Keratinocyte (primary cell): ENCODE results near the gene PIGU. TPM values are rescaled to one million over a fixed set of nuclear protein-coding genes. Genes with fewer than 3 reads are reported as not detected.

Source experiments
- DNase-seq: peaks from one replicate; pipeline ENCODE4 v3.0.0-alpha.2; 2011; ENCODE audit warnings: low read depth, missing footprints, low spot score
- FAIRE-seq: peaks from 2 replicates; lab custom pipeline; 2011; peaks lifted over from hg19 to GRCh38; lab: Jason Lieb, UNC
- H2AFZ ChIP-seq: 2 replicates; pipeline ENCODE4 v1.6.0; 2012; ENCODE audit warnings: low read length, control low read depth, inconsistent platforms; ENCODE audit not compliant: control insufficient read depth
- H3K27ac ChIP-seq: 2 replicates; pipeline ENCODE4 v1.5.1; 2011; ENCODE audit warnings: low read length; ENCODE audit not compliant: control insufficient read depth, insufficient read depth
- H3K27me3 ChIP-seq: 3 replicates; pipeline ENCODE4 v1.6.0; 2011; ENCODE audit warnings: low read length; ENCODE audit not compliant: control insufficient read depth, insufficient read depth; ENCODE audit errors: extremely low read depth
- H3K36me3 ChIP-seq, 2 experiments: 2 replicates in 1 of 2; 3 replicates in 1 of 2; pipeline ENCODE4 v1.5.1; 2011; ENCODE audit warnings: low read length in 2 of 2, mild to moderate bottlenecking in 1 of 2; ENCODE audit not compliant: control insufficient read depth in 2 of 2, insufficient read depth in 2 of 2; ENCODE audit errors: extremely low read depth in 1 of 2
- H3K4me1 ChIP-seq: 3 replicates; pipeline ENCODE4 v1.5.1; 2011; ENCODE audit warnings: low read length; ENCODE audit not compliant: control insufficient read depth, insufficient read depth; ENCODE audit errors: extremely low read depth
- H3K4me2 ChIP-seq: 3 replicates; pipeline ENCODE4 v1.6.0; 2011; ENCODE audit warnings: low read depth, low read length; ENCODE audit not compliant: control insufficient read depth, insufficient read depth; ENCODE audit errors: extremely low read depth
- H3K4me3 ChIP-seq, 3 experiments: fragments of 200-600 bp in 1 of 3; sonication (generic) in 1 of 3; 2 replicates in 2 of 3; 3 replicates in 1 of 3; pipeline ENCODE4 v1.5.1; 2011 to 2016; ENCODE audit warnings: low read length in 3 of 3, mild to moderate bottlenecking in 3 of 3, control low read depth in 2 of 3, inconsistent platforms in 1 of 3, low read depth in 1 of 3, mixed read lengths in 1 of 3, mixed run types in 1 of 3, moderate library complexity in 1 of 3; ENCODE audit not compliant: control insufficient read depth in 2 of 3, insufficient read depth in 2 of 3; ENCODE audit errors: extremely low read depth in 1 of 3
- H3K79me2 ChIP-seq: 2 replicates; pipeline ENCODE4 v1.6.0; 2012; ENCODE audit warnings: low read length; ENCODE audit not compliant: control insufficient read depth, insufficient read depth
- H3K9ac ChIP-seq: 3 replicates; pipeline ENCODE4 v1.6.0; 2011; ENCODE audit warnings: low read length; ENCODE audit not compliant: control insufficient read depth, insufficient read depth; ENCODE audit errors: extremely low read depth
- H3K9me1 ChIP-seq: 3 replicates; pipeline ENCODE4 v1.6.0; 2011; ENCODE audit warnings: low read length; ENCODE audit not compliant: control insufficient read depth, insufficient read depth; ENCODE audit errors: extremely low read depth
- H3K9me3 ChIP-seq: 2 replicates; pipeline ENCODE4 v1.5.1; 2012; ENCODE audit warnings: low read depth, low read length; ENCODE audit not compliant: control insufficient read depth
- H4K20me1 ChIP-seq: 3 replicates; pipeline ENCODE4 v1.6.0; 2011; ENCODE audit warnings: low read length; ENCODE audit not compliant: control insufficient read depth, insufficient read depth; ENCODE audit errors: extremely low read depth
- CTCF ChIP-seq, 3 experiments: IDR thresholded peaks in 1 of 3; conservative IDR thresholded peaks in 1 of 3; optimal IDR thresholded peaks in 1 of 3; 2 replicates in 2 of 3; 3 replicates in 1 of 3; pipeline versions ENCODE3 to v1.5.1; 2011; ENCODE audit warnings: low read length in 3 of 3, mild to moderate bottlenecking in 3 of 3, moderate library complexity in 2 of 3, control low read depth in 1 of 3, inconsistent platforms in 1 of 3; ENCODE audit not compliant: insufficient read depth in 2 of 3; ENCODE audit errors: extremely low read depth in 1 of 3
- EZH2 ChIP-seq: IDR thresholded peaks from one replicate; pipeline ENCODE4 v1.6.1; 2012; ENCODE audit warnings: inconsistent platforms, mild to moderate bottlenecking, low read length, moderate library complexity
- dilution Hi-C: fragments of 300-500 bp; cut with MboI; formaldehyde crosslinking; loops from one replicate; pipeline ENCODE4 v1.7.0; 2020; ENCODE audit warnings: low sequenced_read_pairs; ENCODE audit not compliant: extremely low pct_ligation_motif_present
- polyA plus RNA-seq, 5 experiments: library from polyadenylated mRNA; depleted of rRNA in 3 of 5; stranded (reverse) in 3 of 5; stranded (forward) in 1 of 5; unstranded in 1 of 5; fragments of >200 nt; gene quantifications; 1 replicate in 1 of 5; 2 replicates in 3 of 5; 3 replicates in 1 of 5; pipeline versions ENCODE4 v1.2.1 to v1.2.3, GENCODE V29; 2011 to 2012; ENCODE audit warnings: missing spikeins in 2 of 5, low read depth in 1 of 5, low replicate concordance in 1 of 5

Gene PIGU
- polyA plus RNA-seq, 1 donor (not counting 4 experiments of a cell fraction or from before 2014, with no cell fraction given), result 48.0 TPM

- Histone ChIP-seq H3K4me1 (no peaks in the 10 kb centered on the region), H3K9me3 (no peaks in the 10 kb centered on the region), H3K9ac (no peak overlapping the region), H3K9me1 (no peaks in the 10 kb centered on the region), H3K27me3 (no peaks in the 10 kb centered on the region), H2AFZ (no peak overlapping the region), H3K27ac (no peak overlapping the region), H3K4me3 (no peak overlapping the region), H3K36me3 (peaks cover 0 to 1% of the 10 kb centered on the region in 2 experiments), H4K20me1 (no peaks in the 10 kb centered on the region), H3K4me2 (no peak overlapping the region), H3K79me2 (no peaks in the 10 kb centered on the region)
- dilution Hi-C loops, result no loop called here
- no peak for FAIRE-seq
- TF ChIP-seq EZH2 (no peak), CTCF (optimal IDR thresholded peaks at IDR 0.05 in 1 of 3, IDR thresholded peaks at IDR 0.05 in 1 of 3, conservative IDR thresholded peaks at IDR 0.05 in 1 of 3; ENCODE audit: extremely low read depth in 1 of 3, insufficient read depth in 2 of 3, low read length in 3 of 3) (no peak)
- no peak for DNase-seq
These were observed 47.0 kb downstream of the PIGU start for GRCh38 chr20:34629904-34630303.

GRCh38 chr20:34629342-34629741 is 47.5 kb downstream of the PIGU start:
- Histone ChIP-seq H4K20me1 (no peaks in the 10 kb centered on the region), H3K4me2 (no peak overlapping the region), H3K9me3 (no peaks in the 10 kb centered on the region), H3K36me3 (no peaks in the 10 kb centered on the region), H3K9me1 (no peaks in the 10 kb centered on the region), H3K4me3 (no peak overlapping the region), H3K27me3 (no peaks in the 10 kb centered on the region), H3K79me2 (no peaks in the 10 kb centered on the region), H3K9ac (no peak overlapping the region), H3K27ac (no peak overlapping the region), H3K4me1 (no peaks in the 10 kb centered on the region), H2AFZ (no peak overlapping the region)
- FAIRE-seq (no peak), DNase-seq (no peak)
- TF ChIP-seq CTCF (optimal IDR thresholded peaks at IDR 0.05 in 1 of 3, IDR thresholded peaks at IDR 0.05 in 1 of 3, conservative IDR thresholded peaks at IDR 0.05 in 1 of 3; ENCODE audit: extremely low read depth in 1 of 3, insufficient read depth in 2 of 3, low read length in 3 of 3) (no peak), EZH2 (no peak)
- dilution Hi-C loops, result no loop called here
